ENCODE measurements around the gene BRCC3.

DNA sequence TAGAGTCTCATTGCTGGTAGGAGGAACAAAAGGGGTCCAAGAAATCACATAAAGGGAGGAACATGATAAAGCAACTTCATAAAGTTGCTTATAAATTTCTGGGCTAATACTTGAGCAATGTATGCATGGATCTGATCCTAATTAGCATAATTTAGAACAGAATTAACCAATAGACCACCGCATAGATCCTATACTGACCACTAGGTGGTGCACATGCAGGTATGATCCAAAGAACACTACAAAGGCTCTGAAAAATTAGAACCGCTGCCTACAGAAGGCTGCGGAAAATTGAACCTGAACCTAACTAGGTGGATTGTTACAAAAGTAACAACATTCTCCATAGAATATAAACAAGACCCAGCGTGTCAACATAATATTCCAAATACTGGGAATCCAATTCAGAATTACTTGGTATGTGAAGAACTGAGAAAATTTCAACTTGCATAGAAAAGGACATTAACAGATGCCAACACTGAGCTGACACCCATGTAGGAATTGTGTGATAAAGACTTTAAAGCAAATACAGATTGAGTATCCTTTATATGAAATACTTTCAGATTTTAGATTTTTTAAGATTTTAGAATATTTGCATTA lies 23.3 kb downstream of the BRCC3 start:
- TF ChIP-seq, protein P1, sequence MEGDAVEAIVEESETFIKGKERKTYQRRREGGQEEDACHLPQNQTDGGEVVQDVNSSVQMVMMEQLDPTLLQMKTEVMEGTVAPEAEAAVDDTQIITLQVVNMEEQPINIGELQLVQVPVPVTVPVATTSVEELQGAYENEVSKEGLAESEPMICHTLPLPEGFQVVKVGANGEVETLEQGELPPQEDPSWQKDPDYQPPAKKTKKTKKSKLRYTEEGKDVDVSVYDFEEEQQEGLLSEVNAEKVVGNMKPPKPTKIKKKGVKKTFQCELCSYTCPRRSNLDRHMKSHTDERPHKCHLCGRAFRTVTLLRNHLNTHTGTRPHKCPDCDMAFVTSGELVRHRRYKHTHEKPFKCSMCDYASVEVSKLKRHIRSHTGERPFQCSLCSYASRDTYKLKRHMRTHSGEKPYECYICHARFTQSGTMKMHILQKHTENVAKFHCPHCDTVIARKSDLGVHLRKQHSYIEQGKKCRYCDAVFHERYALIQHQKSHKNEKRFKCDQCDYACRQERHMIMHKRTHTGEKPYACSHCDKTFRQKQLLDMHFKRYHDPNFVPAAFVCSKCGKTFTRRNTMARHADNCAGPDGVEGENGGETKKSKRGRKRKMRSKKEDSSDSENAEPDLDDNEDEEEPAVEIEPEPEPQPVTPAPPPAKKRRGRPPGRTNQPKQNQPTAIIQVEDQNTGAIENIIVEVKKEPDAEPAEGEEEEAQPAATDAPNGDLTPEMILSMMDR (CRISPR knock-in tag; IDR thresholded peaks at IDR 0.05) = peak; percentile 53
- TF ChIP-seq TCF7 (IDR thresholded peaks at IDR 0.05; ENCODE audit: low read depth) (no peak), ZNF143 (CRISPR knock-in tag; IDR thresholded peaks at IDR 0.05) (no peak), DMTF1 (CRISPR knock-in tag; IDR thresholded peaks at IDR 0.05) (no peak), POLR2AphosphoS5 (IDR thresholded peaks at IDR 0.05; ENCODE audit: low read depth, low read length) (no peak), EZH2 (conservative IDR thresholded peaks at IDR 0.05; ENCODE audit: low read depth, low read length) (no peak), ETS1 (CRISPR knock-in tag; IDR thresholded peaks at IDR 0.05) (no peak), TAF1 (CRISPR knock-in tag; IDR thresholded peaks at IDR 0.05) (no peak), MAX (IDR thresholded peaks at IDR 0.05) (no peak), ZSCAN22 (CRISPR knock-in tag; IDR thresholded peaks at IDR 0.05) (no peak), ELF4 (CRISPR knock-in tag; IDR thresholded peaks at IDR 0.05; ENCODE audit: borderline replicate concordance) (no peak)
- TF ChIP-seq, protein P2, sequence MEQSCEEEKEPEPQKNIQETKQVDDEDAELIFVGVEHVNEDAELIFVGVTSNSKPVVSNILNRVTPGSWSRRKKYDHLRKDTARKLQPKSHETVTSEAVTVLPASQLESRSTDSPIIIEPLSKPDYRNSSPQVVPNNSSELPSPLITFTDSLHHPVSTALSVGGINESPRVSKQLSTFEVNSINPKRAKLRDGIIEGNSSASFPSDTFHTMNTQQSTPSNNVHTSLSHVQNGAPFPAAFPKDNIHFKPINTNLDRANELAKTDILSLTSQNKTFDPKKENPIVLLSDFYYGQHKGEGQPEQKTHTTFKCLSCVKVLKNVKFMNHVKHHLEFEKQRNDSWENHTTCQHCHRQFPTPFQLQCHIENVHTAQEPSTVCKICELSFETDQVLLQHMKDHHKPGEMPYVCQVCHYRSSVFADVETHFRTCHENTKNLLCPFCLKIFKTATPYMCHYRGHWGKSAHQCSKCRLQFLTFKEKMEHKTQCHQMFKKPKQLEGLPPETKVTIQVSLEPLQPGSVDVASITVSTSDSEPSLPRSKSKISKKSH (CRISPR knock-in tag; IDR thresholded peaks at IDR 0.05; ENCODE audit: borderline replicate concordance) = no peak

Data from HepG2 (cell line).